HG03575 (cell line): ENCODE results near the gene ANGEL1.

Experiments
- ATAC-seq: cut with Tn5 transposase; IDR thresholded peaks from one replicate; pipeline ENCODE4 v1.9.1; 2021; ENCODE audit not compliant: unreplicated experiment, insufficient number of reproducible peaks, low FRiP score; ENCODE audit errors: extremely low read depth

ANGEL1 gene

GRCh38 chr14:76753541-76754198, 59.0 kb downstream of the ANGEL1 start:
- ATAC-seq, result no peak

GRCh38 chr14:76752744-76753143, 59.9 kb downstream of the ANGEL1 start:
- no peak for ATAC-seq

- ATAC-seq, result no peak
These were observed 69.7 kb downstream of the ANGEL1 start for GRCh38 chr14:76742966-76743365.

- no peak for ATAC-seq
These were observed 70.5 kb downstream of the ANGEL1 start for GRCh38 chr14:76742185-76742584.

GRCh38 chr14:76741074-76741473, 71.6 kb downstream of the ANGEL1 start:
- no peak for ATAC-seq
